Neural crest cell (in vitro differentiated cells): ENCODE data around the gene KRT10. TPM values are rescaled to one million over a fixed set of nuclear protein-coding genes. Genes with fewer than 3 reads are reported as not detected.

Experiments
- DNase-seq: peaks from one replicate; pipeline ENCODE4 v3.0.0; 2021; ENCODE audit warnings: low read depth, mixed read lengths, low spot score
- H3K27ac Mint-ChIP-seq: one replicate; pipeline ENCODE4 v1.8.0; 2021; ENCODE audit warnings: mild to moderate bottlenecking, mixed read lengths; ENCODE audit not compliant: unreplicated experiment
- H3K27me3 Mint-ChIP-seq: 2 replicates; pipeline ENCODE4 v1.8.0; 2021; ENCODE audit warnings: low read depth, mild to moderate bottlenecking, mixed read lengths
- H3K36me3 Mint-ChIP-seq: 2 replicates; pipeline ENCODE4 v1.8.0; 2021; ENCODE audit warnings: low read depth, mild to moderate bottlenecking, mixed read lengths
- H3K4me1 Mint-ChIP-seq: 2 replicates; pipeline ENCODE4 v1.8.0; 2021; ENCODE audit warnings: mixed read lengths
- H3K4me3 Mint-ChIP-seq: one replicate; pipeline ENCODE4 v1.8.0; 2021; ENCODE audit warnings: mild to moderate bottlenecking, mixed read lengths
- H3K9me3 Mint-ChIP-seq: 2 replicates; pipeline ENCODE4 v1.8.0; 2021; ENCODE audit warnings: mixed read lengths
- CTCF ChIP-seq: fragments of 200-600 bp; sonication (generic); conservative IDR thresholded peaks from 2 replicates; pipeline ENCODE4 v1.5.0; 2021; ENCODE audit warnings: antibody characterized with exemption, mild to moderate bottlenecking
- total RNA-seq: library from RNA; stranded (reverse); gene quantifications from 2 replicates; pipeline ENCODE4 v1.2.1, GENCODE V29; 2021

Gene KRT10
- total RNA-seq, 1 donor from 2014 or later, result 39.1 TPM

- no peak overlapping the region for H3K4me3 Mint-ChIP-seq
- peaks cover 50% of the 10 kb centered on the region for H3K27me3 Mint-ChIP-seq
- TF ChIP-seq CTCF, result no peak
- H3K9me3 Mint-ChIP-seq, result no peaks in the 10 kb centered on the region
- DNase-seq, result no peak
- no peak overlapping the region for H3K27ac Mint-ChIP-seq
- H3K4me1 Mint-ChIP-seq, result no peaks in the 10 kb centered on the region
- H3K36me3 Mint-ChIP-seq, result no peaks in the 10 kb centered on the region
These were observed 28.6 kb downstream of the KRT10 start for GRCh38 chr17:40793832-40794231.

GRCh38 chr17:40791787-40792436 is 30.5 kb downstream of the KRT10 start:
- Mint-ChIP-seq H3K4me3 (no peak overlapping the region), H3K27ac (no peak overlapping the region), H3K36me3 (no peaks in the 10 kb centered on the region), H3K27me3 (peaks cover 39% of the 10 kb centered on the region), H3K9me3 (no peaks in the 10 kb centered on the region), H3K4me1 (no peaks in the 10 kb centered on the region)
- TF ChIP-seq CTCF, result peak; percentile 68
- no peak for DNase-seq

GRCh38 chr17:40791111-40791510 is 31.3 kb downstream of the KRT10 start:
- Mint-ChIP-seq H3K9me3 (no peaks in the 10 kb centered on the region), H3K27me3 (peaks cover 34% of the 10 kb centered on the region), H3K27ac (no peak overlapping the region), H3K4me1 (no peaks in the 10 kb centered on the region), H3K36me3 (no peaks in the 10 kb centered on the region), H3K4me3 (no peak overlapping the region)
- no peak for TF ChIP-seq CTCF
- DNase-seq, result no peak

GRCh38 chr17:40782450-40782849 is 40.0 kb downstream of the KRT10 start, which contains the start of gene KRT27:
Gene KRT27, minus strand, starts transcription at chr17:40782550. Its CDS starts 57 bp downstream, at chr17:40782493.
- TF ChIP-seq CTCF, result no peak
- Mint-ChIP-seq H3K27me3 (peaks cover 18% of the 10 kb centered on the region), H3K4me1 (no peaks in the 10 kb centered on the region), H3K36me3 (no peaks in the 10 kb centered on the region), H3K27ac (no peak within 1 kb of the TSS), H3K4me3 (no peak within 1 kb of the TSS), H3K9me3 (no peaks in the 10 kb centered on the region)
- no peak for DNase-seq

- no peak for TF ChIP-seq CTCF
- no peaks in the 10 kb centered on the region for H3K36me3 Mint-ChIP-seq
- DNase-seq, result no peak
- H3K27ac Mint-ChIP-seq, result no peak overlapping the region
- H3K4me3 Mint-ChIP-seq, result no peak overlapping the region
- H3K4me1 Mint-ChIP-seq, result no peaks in the 10 kb centered on the region
- H3K27me3 Mint-ChIP-seq, result peaks cover 36% of the 10 kb centered on the region
- H3K9me3 Mint-ChIP-seq, result no peaks in the 10 kb centered on the region
These were observed 43.1 kb downstream of the KRT10 start for GRCh38 chr17:40779181-40779909.
